ENCODE data around the gene TMX1.
A peak's percentile ranks its signal among the peaks of the same experiment; 100 is the strongest.

The TMX1 gene

GRCh38 chr14:51293149-51293911 is 53.3 kb downstream of the TMX1 start:
- no peak for DNase-seq (ENCODE audit: low read depth)

DNA sequence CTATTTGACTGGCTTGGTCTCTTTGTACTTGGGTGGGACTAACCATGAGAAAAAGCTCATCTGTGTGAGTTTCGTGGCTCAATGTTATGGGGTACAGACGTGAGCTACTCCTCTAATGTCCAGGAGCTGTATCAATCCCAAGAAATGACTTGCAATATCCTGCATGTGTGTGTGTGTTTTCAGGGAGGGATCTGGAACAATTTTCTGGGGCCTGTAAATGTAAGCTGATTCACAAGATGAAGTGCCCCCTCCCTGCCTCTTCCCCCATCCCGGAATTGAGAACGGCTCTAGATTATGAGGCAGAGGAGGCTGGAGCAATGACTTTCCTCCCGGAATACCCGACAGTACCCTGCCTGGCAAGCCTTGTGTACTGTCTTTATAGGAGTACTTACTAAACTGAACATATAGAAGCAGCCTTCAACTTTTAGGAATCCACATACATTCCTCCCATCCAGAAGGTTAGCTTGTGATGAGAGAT is 53.9 kb downstream of the TMX1 start:
- no peak for DNase-seq (ENCODE audit: low read depth)

DNA sequence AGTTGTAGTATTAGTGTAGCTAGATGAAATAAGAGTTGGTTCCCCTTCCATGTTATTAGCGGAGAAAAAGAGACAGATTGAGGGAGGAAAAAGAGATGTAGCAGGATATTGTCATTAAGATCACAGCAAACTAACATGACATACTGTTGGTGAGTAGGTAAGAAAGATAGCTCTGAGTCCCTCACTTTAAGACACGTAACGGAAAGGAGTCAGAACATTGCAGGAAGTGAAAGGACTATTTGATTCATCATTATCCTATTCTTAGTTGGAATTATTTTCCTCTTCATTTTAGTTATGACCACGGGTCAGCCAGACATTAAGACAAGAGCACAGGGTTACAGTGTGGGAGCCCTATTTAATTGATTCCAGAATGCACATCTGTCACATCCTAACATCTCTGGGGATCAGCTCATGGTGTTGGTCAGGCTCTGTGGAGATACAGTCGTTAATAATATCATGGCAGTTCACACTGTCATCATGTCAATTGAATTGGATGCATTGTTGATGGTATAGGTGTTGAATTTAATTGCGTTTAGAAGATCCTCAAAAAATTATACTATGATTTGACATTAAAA is 55.0 kb downstream of the TMX1 start:
- no peak for DNase-seq (ENCODE audit: low read depth)

GRCh38 chr14:51295646-51296263 is 55.7 kb downstream of the TMX1 start:
- DNase-seq (ENCODE audit: low read depth): no peak

DNA sequence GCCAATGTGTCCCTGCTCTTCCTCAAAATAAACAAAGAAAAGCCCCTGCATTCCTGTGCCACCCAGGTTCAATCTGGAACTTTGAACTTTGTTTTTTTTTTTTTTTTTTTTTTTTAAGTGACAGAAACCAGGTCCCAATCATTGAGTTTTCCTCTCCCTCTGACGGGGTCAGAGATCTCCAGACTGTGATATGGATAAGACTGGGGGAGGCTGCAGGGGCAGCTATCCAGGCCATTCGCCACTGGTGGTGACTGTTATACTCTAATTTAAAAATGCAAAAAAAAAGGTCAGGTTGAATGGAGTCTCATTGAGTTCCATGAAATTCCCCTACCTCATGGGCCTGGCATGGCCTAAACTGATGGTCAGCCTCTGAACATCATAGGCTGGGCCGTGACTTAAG is 57.0 kb downstream of the TMX1 start:
- no peak for DNase-seq (ENCODE audit: low read depth)

- DNase-seq (ENCODE audit: low read depth): no peak
These were observed 58.8 kb downstream of the TMX1 start for GRCh38 chr14:51298895-51299294.

DNA sequence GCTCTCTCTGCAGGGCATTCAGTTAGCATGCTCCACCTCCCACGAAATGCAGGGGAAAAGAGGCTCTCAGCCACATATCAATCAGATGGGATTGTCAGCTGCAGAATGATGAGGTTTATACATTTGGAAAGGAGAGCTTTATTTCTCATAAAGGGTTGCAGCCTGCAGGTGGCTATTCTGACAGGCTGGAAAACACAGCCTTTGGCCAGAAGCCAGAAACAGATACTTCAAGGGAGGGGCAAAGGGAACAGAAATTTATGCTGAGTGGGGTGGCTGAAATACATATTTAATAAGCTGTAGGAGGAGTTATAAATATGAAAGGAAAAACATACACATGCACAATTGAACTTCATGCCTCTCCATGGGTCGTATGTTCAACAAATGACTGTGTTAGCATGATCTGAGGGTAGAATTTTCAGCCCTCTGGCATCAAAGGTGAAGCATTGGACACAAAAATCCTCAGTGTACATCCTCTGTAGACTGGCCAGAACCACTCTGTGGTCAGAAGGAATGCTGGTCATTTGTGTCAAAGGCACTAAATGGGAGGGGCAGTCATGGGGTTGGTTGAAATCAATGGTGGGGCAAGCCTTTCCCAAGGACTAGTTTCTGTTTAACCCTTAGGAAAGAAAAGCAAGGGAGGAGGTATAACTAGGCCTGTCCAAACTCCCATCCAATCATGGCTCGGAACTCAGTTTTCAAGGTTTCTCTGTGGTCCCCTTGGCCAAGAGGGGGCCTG is 62.4 kb downstream of the TMX1 start:
- DNase-seq (ENCODE audit: low read depth): no peak

DNA sequence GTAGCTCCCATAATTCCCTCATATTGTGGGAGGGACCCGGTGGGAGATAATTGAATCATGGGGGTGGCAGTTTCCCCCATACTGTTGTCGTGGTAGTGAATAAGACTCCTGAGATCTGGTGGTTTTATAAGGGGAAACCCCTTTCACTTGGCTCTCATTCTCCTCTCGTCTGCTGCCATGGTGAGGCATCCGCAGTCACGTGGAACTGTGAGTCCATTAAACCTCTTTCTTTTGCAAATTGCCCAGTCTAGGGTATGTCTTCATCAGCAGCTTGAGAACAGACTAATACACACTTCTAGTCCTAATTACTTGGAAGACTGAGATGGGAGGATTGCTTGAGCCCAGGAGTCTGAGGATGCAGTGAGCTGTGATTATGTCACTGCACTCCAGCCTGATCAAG is 64.4 kb downstream of the TMX1 start:
- no peak for DNase-seq (ENCODE audit: low read depth)

- peak; percentile 86 for DNase-seq (ENCODE audit: low read depth)
These were observed 64.9 kb downstream of the TMX1 start for GRCh38 chr14:51304941-51305340.

DNA sequence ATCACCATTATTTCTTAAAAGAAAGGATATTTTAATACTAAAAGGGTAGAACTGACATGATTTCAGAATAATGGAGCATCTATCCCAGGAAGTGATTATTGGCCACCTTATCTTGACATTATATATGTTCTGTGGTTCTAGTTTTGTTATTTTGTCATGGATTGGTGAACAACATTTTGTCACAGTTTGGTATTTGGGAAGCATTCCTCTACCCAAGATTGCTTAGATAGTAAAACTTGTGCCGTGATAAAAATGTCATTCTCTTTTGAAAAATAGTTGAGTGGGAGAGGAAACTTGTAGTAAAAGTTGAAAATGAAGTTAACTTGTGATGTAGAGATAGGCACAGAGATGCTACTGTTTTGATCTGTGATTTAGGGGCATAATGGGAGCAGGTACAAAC is 65.7 kb downstream of the TMX1 start:
- DNase-seq (ENCODE audit: low read depth): no peak
